ENCODE measurements around the gene GCM1.

- TF ChIP-seq CTCF (IDR thresholded peaks at IDR 0.05; ENCODE audit: low read depth, low read length) = no peak
- no peak for TF ChIP-seq MYC (IDR thresholded peaks at IDR 0.05; ENCODE audit: low read depth, low read length)
- TF ChIP-seq POLR2A (IDR thresholded peaks at IDR 0.05; ENCODE audit: extremely low read depth, insufficient read length) = no peak
- TF ChIP-seq MAX (IDR thresholded peaks at IDR 0.05; ENCODE audit: low read depth, low read length) = no peak
Observed at GRCh38 chr6:53179961-53180651, 31.5 kb upstream of the GCM1 start.

Measured in NB4 (cell line).